ENCODE measurements around the gene DCST1. TPM values are rescaled to one million over a fixed set of nuclear protein-coding genes. Genes with fewer than 3 reads are reported as not detected.

The DCST1 gene
- total and polyA plus RNA-seq, 2 of the 13 experiments (the other 11 are each of a cell fraction or from before 2014, with no cell fraction given), result 0.04 TPM; not detected in 1

GRCh38 chr1:155063550-155064110 lies 30.0 kb downstream of the DCST1 start, which contains the start of gene EFNA4 (continued):
- TF ChIP-seq ASH2L (IDR thresholded peaks at IDR 0.05; ENCODE audit: insufficient read length, low read depth, low read length) (peak; percentile 70), ZNF333 (CRISPR knock-in tag; IDR thresholded peaks at IDR 0.05; ENCODE audit: borderline replicate concordance) (0 out of 2 replicates have a peak, but pooled peaks have one; percentile 33), ZSCAN31 (CRISPR knock-in tag; IDR thresholded peaks at IDR 0.05; ENCODE audit: low read depth) (no peak), ARID2 (CRISPR knock-in tag; IDR thresholded peaks at IDR 0.05; ENCODE audit: borderline replicate concordance) (peak; percentile 56; the same call in 1 of the 2 replicates), FOXC1 (CRISPR knock-in tag; IDR thresholded peaks at IDR 0.05; ENCODE audit: borderline replicate concordance) (no peak), MTA1 (CRISPR knock-in tag; IDR thresholded peaks at IDR 0.05; ENCODE audit: borderline replicate concordance) (no peak; the same call in 1 of the 2 replicates), ZSCAN20 (CRISPR knock-in tag; IDR thresholded peaks at IDR 0.05; ENCODE audit: borderline replicate concordance) (no peak), TFDP2 (CRISPR knock-in tag; IDR thresholded peaks at IDR 0.05) (0 out of 2 replicates have a peak, but pooled peaks have one; percentile 37), ZNF230 (CRISPR knock-in tag; IDR thresholded peaks at IDR 0.05) (no peak), DNMT1 (CRISPR knock-in tag; IDR thresholded peaks at IDR 0.05) (no peak), NR1H2 (CRISPR knock-in tag; IDR thresholded peaks at IDR 0.05; ENCODE audit: borderline replicate concordance, low read depth) (no peak), ZNF124 (CRISPR knock-in tag; IDR thresholded peaks at IDR 0.05) (no peak; the same call in 1 of the 2 replicates), ISX (CRISPR knock-in tag; conservative IDR thresholded peaks at IDR 0.05) (no peak), MTA3 (CRISPR knock-in tag; IDR thresholded peaks at IDR 0.05) (no peak), KMT2B (CRISPR knock-in tag; IDR thresholded peaks at IDR 0.05) (no peak), ZNF264 (CRISPR knock-in tag; IDR thresholded peaks at IDR 0.05) (no peak), TRAFD1 (CRISPR knock-in tag; IDR thresholded peaks at IDR 0.05; ENCODE audit: borderline replicate concordance) (no peak), STAT6 (CRISPR knock-in tag; IDR thresholded peaks at IDR 0.05; ENCODE audit: borderline replicate concordance) (no peak), MEIS2 (CRISPR knock-in tag; IDR thresholded peaks at IDR 0.05) (no peak), PCBP2 (optimal IDR thresholded peaks at IDR 0.05; ENCODE audit: low read depth, low read length, poor library complexity, severe bottlenecking) (no peak), STAT5B (CRISPR knock-in tag; IDR thresholded peaks at IDR 0.05) (no peak), HOXD1 (CRISPR knock-in tag; IDR thresholded peaks at IDR 0.05) (no peak), ZNF510 (CRISPR knock-in tag; IDR thresholded peaks at IDR 0.05; ENCODE audit: low read depth) (no peak), CEBPG (CRISPR knock-in tag; IDR thresholded peaks at IDR 0.05) (no peak), FOXM1 (CRISPR knock-in tag; IDR thresholded peaks at IDR 0.05) (no peak), IKZF5 (CRISPR knock-in tag; IDR thresholded peaks at IDR 0.05) (no peak)
